ENCODE measurements around the gene CEACAM5.
"Not testable (repeated sequence)": the region's sequence is repeated elsewhere in the genome, so short reads cannot be mapped to it uniquely, and the experiment has no call there.

The CEACAM5 gene

GRCh38 chr19:41700381-41701195, 7.8 kb upstream of the CEACAM5 start:
- no peak for DNase-seq

DNA sequence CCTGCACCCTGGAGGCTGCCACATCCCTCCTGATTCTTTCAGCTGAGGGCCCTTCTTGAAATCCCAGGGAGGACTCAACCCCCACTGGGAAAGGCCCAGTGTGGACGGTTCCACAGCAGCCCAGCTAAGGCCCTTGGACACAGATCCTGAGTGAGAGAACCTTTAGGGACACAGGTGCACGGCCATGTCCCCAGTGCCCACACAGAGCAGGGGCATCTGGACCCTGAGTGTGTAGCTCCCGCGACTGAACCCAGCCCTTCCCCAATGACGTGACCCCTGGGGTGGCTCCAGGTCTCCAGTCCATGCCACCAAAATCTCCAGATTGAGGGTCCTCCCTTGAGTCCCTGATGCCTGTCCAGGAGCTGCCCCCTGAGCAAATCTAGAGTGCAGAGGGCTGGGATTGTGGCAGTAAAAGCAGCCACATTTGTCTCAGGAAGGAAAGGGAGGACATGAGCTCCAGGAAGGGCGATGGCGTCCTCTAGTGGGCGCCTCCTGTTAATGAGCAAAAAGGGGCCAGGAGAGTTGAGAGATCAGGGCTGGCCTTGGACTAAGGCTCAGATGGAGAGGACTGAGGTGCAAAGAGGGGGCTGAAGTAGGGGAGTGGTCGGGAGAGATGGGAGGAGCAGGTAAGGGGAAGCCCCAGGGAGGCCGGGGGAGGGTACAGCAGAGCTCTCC, 6.9 kb upstream of the CEACAM5 start:
- no peak for DNase-seq

GRCh38 chr19:41702171-41702651, 6.2 kb upstream of the CEACAM5 start:
- DNase-seq: no peak

GRCh38 chr19:41703602-41704293, 4.7 kb upstream of the CEACAM5 start:
- no peak for DNase-seq

- no peak for DNase-seq
These were observed 2.8 kb upstream of the CEACAM5 start for GRCh38 chr19:41705393-41706174.

DNA sequence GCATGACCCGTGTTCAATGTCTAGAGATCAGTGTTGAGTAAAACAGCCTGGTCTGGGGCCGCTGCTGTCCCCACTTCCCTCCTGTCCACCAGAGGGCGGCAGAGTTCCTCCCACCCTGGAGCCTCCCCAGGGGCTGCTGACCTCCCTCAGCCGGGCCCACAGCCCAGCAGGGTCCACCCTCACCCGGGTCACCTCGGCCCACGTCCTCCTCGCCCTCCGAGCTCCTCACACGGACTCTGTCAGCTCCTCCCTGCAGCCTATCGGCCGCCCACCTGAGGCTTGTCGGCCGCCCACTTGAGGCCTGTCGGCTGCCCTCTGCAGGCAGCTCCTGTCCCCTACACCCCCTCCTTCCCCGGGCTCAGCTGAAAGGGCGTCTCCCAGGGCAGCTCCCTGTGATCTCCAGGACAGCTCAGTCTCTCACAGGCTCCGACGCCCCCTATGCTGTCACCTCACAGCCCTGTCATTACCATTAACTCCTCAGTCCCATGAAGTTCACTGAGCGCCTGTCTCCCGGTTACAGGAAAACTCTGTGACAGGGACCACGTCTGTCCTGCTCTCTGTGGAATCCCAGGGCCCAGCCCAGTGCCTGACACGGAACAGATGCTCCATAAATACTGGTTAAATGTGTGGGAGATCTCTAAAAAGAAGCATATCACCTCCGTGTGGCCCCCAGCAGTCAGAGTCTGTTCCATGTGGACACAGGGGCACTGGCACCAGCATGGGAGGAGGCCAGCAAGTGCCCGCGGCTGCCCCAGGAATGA, 1.5 kb upstream of the CEACAM5 start:
- no peak for DNase-seq

GRCh38 chr19:41707502-41707812, 969 bp upstream of the CEACAM5 start:
- no peak for DNase-seq

GRCh38 chr19:41707871-41708371, 505 bp upstream of the CEACAM5 start:
- DNase-seq: no peak

DNA sequence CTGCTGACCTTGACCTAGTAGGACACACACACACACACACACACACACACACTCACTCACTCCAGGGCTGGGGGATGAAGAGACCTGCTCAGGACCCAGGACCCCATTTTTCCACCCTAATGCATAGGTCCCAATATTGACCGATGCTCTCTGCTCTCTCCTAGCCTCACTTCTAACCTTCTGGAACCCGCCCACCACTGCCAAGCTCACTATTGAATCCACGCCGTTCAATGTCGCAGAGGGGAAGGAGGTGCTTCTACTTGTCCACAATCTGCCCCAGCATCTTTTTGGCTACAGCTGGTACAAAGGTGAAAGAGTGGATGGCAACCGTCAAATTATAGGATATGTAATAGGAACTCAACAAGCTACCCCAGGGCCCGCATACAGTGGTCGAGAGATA, 1.1 kb downstream of the CEACAM5 start:
- not testable (repeated sequence) for DNase-seq

- no peak for DNase-seq
These were observed 1.7 kb downstream of the CEACAM5 start for GRCh38 chr19:41709951-41710645.

DNA sequence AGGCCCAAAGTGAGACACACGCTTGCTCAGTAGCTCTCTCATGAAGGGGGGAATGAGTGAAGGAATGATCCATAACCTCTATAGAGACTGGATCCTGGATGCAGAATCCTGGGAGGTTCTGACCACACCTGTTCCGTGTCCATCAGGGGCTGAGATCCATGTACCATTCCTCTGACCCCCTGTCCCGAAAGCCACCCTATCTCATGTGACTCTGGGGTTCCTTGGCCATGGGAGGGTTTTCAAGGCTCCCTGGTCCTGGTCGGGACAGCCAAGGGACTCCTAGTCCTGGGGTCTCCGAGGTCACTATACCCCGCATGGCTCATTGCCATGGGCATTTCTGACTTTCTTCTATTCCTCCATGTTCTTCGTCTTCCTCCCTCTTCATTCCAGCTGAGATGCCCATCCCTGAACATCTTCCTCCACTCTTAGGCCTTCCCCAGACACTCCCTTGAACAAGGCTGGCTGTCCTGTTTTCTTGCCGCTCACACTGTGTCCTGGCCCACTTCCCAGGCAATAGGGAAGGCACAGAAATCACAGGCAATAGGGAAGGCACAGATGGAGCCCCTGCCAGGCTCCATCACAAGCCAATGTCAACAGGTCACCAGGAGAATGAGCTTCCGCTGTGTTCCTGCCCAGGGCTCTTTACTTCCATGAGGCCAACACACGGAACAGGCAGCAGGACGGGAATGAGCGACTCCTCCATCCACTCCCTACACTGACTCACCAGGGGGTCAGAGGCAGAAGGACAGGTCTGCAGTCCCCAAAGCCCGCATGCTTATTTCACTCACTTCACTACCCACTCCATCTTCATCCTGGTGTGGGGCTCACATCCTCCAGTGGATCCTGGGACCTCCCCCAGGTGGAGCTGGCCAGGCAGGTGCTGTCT, 3.2 kb downstream of the CEACAM5 start:
- peak in 1 of 2 experiments; percentile 20 for DNase-seq

DNA sequence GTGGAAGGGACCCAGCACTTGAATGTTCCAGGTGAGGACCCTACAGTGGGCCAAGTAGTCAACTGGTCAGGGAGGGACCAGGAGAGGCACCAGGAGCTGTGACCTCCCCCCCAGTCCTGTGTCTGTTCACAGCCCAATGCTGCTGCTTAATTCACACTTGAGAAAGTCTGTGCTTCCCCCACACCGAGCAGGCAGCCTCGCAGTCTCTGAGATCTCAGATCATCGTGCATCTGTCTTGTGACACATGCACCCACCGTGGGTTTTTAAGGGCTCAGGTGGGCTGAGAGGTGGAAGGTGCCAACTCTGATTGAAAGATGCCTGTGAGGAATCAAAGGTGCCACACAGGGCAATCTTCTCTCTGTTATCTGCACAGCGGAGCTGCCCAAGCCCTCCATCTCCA, 6.2 kb downstream of the CEACAM5 start:
- no peak for DNase-seq

- no peak for DNase-seq
These were observed 10.3 kb downstream of the CEACAM5 start for GRCh38 chr19:41718761-41719160.

GRCh38 chr19:41720103-41720502, 11.7 kb downstream of the CEACAM5 start:
- no peak for DNase-seq

DNA sequence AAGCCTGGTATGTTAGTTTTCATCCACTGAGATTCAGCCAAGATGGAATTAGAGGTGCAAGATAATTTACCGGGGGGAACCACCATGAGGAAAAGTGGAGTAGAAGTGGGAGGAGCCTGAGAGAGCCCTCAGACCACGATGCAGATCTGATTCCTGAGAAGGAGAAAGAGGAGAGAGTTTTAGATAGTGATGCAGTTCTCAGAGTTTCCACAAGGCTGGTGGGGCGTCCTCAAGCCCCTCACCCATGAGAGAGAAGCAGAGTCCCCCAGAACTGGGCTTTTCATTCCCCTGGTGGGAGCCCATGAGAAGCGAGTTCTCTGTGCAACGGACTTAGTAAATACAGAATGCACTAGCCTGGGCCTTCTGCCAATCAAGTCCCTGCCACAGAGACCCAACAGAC, 18.1 kb downstream of the CEACAM5 start:
- no peak for DNase-seq

GRCh38 chr19:41734156-41734555, 25.7 kb downstream of the CEACAM5 start:
- no peak for DNase-seq

DNA sequence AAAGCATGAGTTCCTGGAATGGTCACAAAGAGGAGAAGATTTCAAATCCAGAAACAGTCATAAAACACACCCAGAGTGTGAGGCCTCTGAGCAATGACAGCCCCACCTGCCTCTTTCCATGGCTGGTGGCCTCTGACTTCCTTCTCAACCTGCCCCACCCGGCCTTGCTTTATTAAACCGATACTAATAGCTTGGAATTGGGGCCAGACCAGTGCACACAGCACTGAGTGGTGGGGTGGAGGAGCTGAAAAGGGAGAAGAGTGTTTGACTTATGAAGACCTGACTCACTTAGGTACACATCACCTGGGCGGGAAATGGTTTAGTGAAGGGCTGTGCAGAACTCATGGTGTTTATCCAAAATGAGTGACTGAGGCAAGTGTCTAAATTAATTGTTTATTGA, 26.2 kb downstream of the CEACAM5 start:
- DNase-seq: no peak

GRCh38 chr19:41735071-41735600, 26.7 kb downstream of the CEACAM5 start:
- no peak for DNase-seq

GRCh38 chr19:41739361-41739760, 30.9 kb downstream of the CEACAM5 start:
- no peak for DNase-seq

All from cerebellar nuclear complex (tissue), 1 donor.